Endothelial cell of umbilical vein (primary cell): ENCODE measurements around the gene KCMF1. TPM values are rescaled to one million over a fixed set of nuclear protein-coding genes. Genes with fewer than 3 reads are reported as not detected.

Source experiments
- BruUV-seq: library from RNA; stranded (reverse); fragments of 400-500 nt; replicated peaks from 2 replicates; lab custom pipeline; 2021; lab: Mats Ljungman, UMichigan
- CTCF ChIA-PET: fragments of 300-600, 350-600 bp; sonication (Branson Sonifier 250); formaldehyde crosslinking; loops from one replicate; lab custom pipeline; 2021; ENCODE audit warnings: antibody characterized with exemption, inconsistent platforms; lab: Charles Lee
- POLR2A ChIA-PET: fragments of 300-600, 350-600 bp; sonication (Branson Sonifier 250); formaldehyde crosslinking; loops from one replicate; lab custom pipeline; 2021; ENCODE audit warnings: antibody characterized with exemption, inconsistent platforms; lab: Charles Lee
- DNase-seq: peaks from one replicate; pipeline ENCODE4 v3.0.0-alpha.2; 2011; ENCODE audit warnings: low read depth, low spot score
- FAIRE-seq: peaks from 2 replicates; lab custom pipeline; 2011; peaks lifted over from hg19 to GRCh38; lab: Jason Lieb, UNC
- H2AFZ ChIP-seq: 2 replicates; pipeline ENCODE4 v1.6.0; 2012; ENCODE audit warnings: low read depth, low read length, control low read depth, inconsistent platforms
- H3K27ac ChIP-seq: 2 replicates; pipeline ENCODE4 v1.5.1; 2011; ENCODE audit warnings: low read depth, mild to moderate bottlenecking, control low read depth, low read length, moderate library complexity; ENCODE audit not compliant: insufficient read depth
- H3K27me3 ChIP-seq, 2 experiments: 2 replicates each; pipeline versions ENCODE4 v1.6.0 to v1.6.1; 2011; ENCODE audit warnings: low read length in 2 of 2, mixed read lengths in 1 of 2; ENCODE audit not compliant: control insufficient read depth in 2 of 2, insufficient read depth in 2 of 2
- H3K36me3 ChIP-seq, 2 experiments: 2 replicates in 1 of 2; 3 replicates in 1 of 2; pipeline ENCODE4 v1.5.1; 2011; ENCODE audit warnings: low read length in 2 of 2, mild to moderate bottlenecking in 1 of 2, moderate library complexity in 1 of 2; ENCODE audit not compliant: control insufficient read depth in 2 of 2, insufficient read depth in 2 of 2; ENCODE audit errors: extremely low read depth in 1 of 2
- H3K4me1 ChIP-seq: 3 replicates; pipeline ENCODE4 v1.5.1; 2011; ENCODE audit warnings: mild to moderate bottlenecking, low read length; ENCODE audit not compliant: control insufficient read depth, insufficient read depth; ENCODE audit errors: extremely low read depth
- H3K4me2 ChIP-seq: 2 replicates; pipeline ENCODE4 v1.6.1; 2011; ENCODE audit warnings: low read length, control low read depth, mixed read lengths; ENCODE audit not compliant: insufficient read depth
- H3K4me3 ChIP-seq, 3 experiments: fragments of 200-600 bp in 1 of 3; sonication (generic), shearing (Covaris generic) in 1 of 3; replicated peaks in 1 of 3; 2 replicates each; pipeline ENCODE4 v1.5.1; 2011 to 2016; ENCODE audit warnings: control low read depth in 3 of 3, low read length in 3 of 3, mild to moderate bottlenecking in 2 of 3, inconsistent platforms in 1 of 3, low read depth in 1 of 3, moderate library complexity in 1 of 3; ENCODE audit not compliant: insufficient read depth in 1 of 3
- H3K79me2 ChIP-seq: 2 replicates; pipeline ENCODE4 v1.6.0; 2012; ENCODE audit warnings: low read length, inconsistent platforms; ENCODE audit not compliant: control insufficient read depth, insufficient read depth
- H3K9ac ChIP-seq: replicated peaks from 2 replicates; pipeline ENCODE3; 2011; ENCODE audit warnings: low read length, control low read depth; ENCODE audit not compliant: insufficient read depth; ENCODE audit errors: extremely low read depth
- H3K9me1 ChIP-seq: replicated peaks from 3 replicates; pipeline ENCODE4 v1.6.0; 2011; ENCODE audit warnings: mild to moderate bottlenecking, low read length; ENCODE audit not compliant: control insufficient read depth, insufficient read depth; ENCODE audit errors: extremely low read depth
- H3K9me3 ChIP-seq: replicated peaks from 2 replicates; pipeline ENCODE4 v1.5.1; 2012; ENCODE audit warnings: low read length, inconsistent platforms; ENCODE audit not compliant: control insufficient read depth, insufficient read depth
- H4K20me1 ChIP-seq: replicated peaks from 2 replicates; pipeline ENCODE3; 2011; ENCODE audit warnings: mild to moderate bottlenecking, low read length; ENCODE audit not compliant: control insufficient read depth, insufficient read depth; ENCODE audit errors: extremely low read depth
- EZH2 ChIP-seq: IDR thresholded peaks from 2 replicates; pipeline ENCODE4 v1.6.1; 2012; ENCODE audit warnings: borderline replicate concordance, low read depth, mild to moderate bottlenecking, moderate library complexity, low read length, inconsistent platforms; ENCODE audit not compliant: severe bottlenecking
- FOS ChIP-seq: IDR thresholded peaks from 2 replicates; pipeline ENCODE4 v1.6.1; 2011; ENCODE audit warnings: mild to moderate bottlenecking, low read length, moderate library complexity, borderline replicate concordance; ENCODE audit not compliant: insufficient read depth
- GATA2 ChIP-seq: IDR thresholded peaks from 2 replicates; pipeline ENCODE4 v1.7.0; 2011; ENCODE audit warnings: low read depth, mild to moderate bottlenecking, moderate library complexity, mixed read lengths, low read length; ENCODE audit not compliant: insufficient read length, insufficient read depth
- JUN ChIP-seq: IDR thresholded peaks from 2 replicates; pipeline ENCODE4 v1.6.1; 2011; ENCODE audit warnings: borderline replicate concordance, low read depth; ENCODE audit not compliant: insufficient read length, insufficient read depth
- MAX ChIP-seq: IDR thresholded peaks from 2 replicates; pipeline ENCODE4 v1.6.1; 2011; ENCODE audit not compliant: insufficient read depth, insufficient read length
- MYC ChIP-seq: IDR thresholded peaks from one replicate; pipeline ENCODE4 v1.6.1; 2011; ENCODE audit warnings: mild to moderate bottlenecking, low read depth, low read length
- POLR2A ChIP-seq: IDR thresholded peaks from 2 replicates; pipeline ENCODE4 v1.6.1; 2012; ENCODE audit warnings: low read depth, mild to moderate bottlenecking, control low read depth, low read length
- POLR2AphosphoS5 ChIP-seq: IDR thresholded peaks from 2 replicates; pipeline ENCODE4 v1.6.1; 2012; ENCODE audit warnings: low read depth, mild to moderate bottlenecking, control low read depth, low read length, moderate library complexity; ENCODE audit not compliant: insufficient read depth
- dilution Hi-C: fragments of 300-500 bp; cut with MboI; formaldehyde crosslinking; loops from one replicate; pipeline ENCODE4 v1.15.0; 2019; ENCODE audit warnings: low sequenced_read_pairs; ENCODE audit not compliant: extremely low pct_ligation_motif_present
- intact Hi-C: fragments of 100-400 bp; cut with micrococcal nuclease; formaldehyde crosslinking; loops from one replicate; pipeline ENCODE4 v1.10.0; 2022
- polyA plus RNA-seq, 4 experiments: library from polyadenylated mRNA; depleted of rRNA in 3 of 4; stranded (reverse) in 3 of 4; unstranded in 1 of 4; fragments of >200 nt; gene quantifications; 2 replicates each; pipeline versions ENCODE4 v1.2.1 to v1.2.3, GENCODE V29; 2011 to 2012; ENCODE audit warnings: missing spikeins in 1 of 4
- total RNA-seq: library from RNA; stranded (reverse); gene quantifications from 2 replicates; pipeline ENCODE4 v1.2.3, GENCODE V29; 2021
- TF ChIP-seq, protein P1 (sequence below), 2 donors: IDR thresholded peaks; 1 replicate in 1 of 2; 2 replicates in 1 of 2; pipeline ENCODE4 v1.5.1; 2011; ENCODE audit warnings: low read length in 2 of 2, mild to moderate bottlenecking in 2 of 2, moderate library complexity in 2 of 2, control low read depth in 1 of 2, inconsistent platforms in 1 of 2, low read depth in 1 of 2; ENCODE audit not compliant: insufficient read depth in 1 of 2; ENCODE audit errors: extremely low read depth in 1 of 2

The KCMF1 gene
- total and polyA plus RNA-seq, 2 donors (not counting 3 experiments of a cell fraction or from before 2014, with no cell fraction given): 49.3 to 78.4 TPM

GRCh38 chr2:84963323-84963691 is 7.7 kb upstream of the KCMF1 start:
- no peaks in the 10 kb centered on the region for H3K9me1 ChIP-seq
- no peaks in the 10 kb centered on the region for H3K9me3 ChIP-seq
- no peaks in the 10 kb centered on the region for H3K36me3 ChIP-seq
- H3K4me1 ChIP-seq: peaks cover 20% of the 10 kb centered on the region
- DNase-seq (no peak), FAIRE-seq (no peak)
- dilution Hi-C loops: no loop called here
- H3K79me2 ChIP-seq: peaks cover 9% of the 10 kb centered on the region
- CTCF ChIA-PET: interaction anchor here (1.0 kb wide), 1 partner anchor 54 kb away, joined by 3 read pairs; no protein-coding TSS in a partner anchor
- H3K4me2 ChIP-seq: no peak overlapping the region
- no peak overlapping the region for H3K27ac ChIP-seq
- no peaks in the 10 kb centered on the region for H3K27me3 ChIP-seq
- no peaks in the 10 kb centered on the region for H4K20me1 ChIP-seq
- BruUV-seq: no TSS peak
- POLR2A ChIA-PET: no interaction called here
- intact Hi-C loops: no loop called here
- H2AFZ ChIP-seq: no peak overlapping the region
- TF ChIP-seq EZH2: no peak
- no peak for TF ChIP-seq MYC
- TF ChIP-seq, protein P1, sequence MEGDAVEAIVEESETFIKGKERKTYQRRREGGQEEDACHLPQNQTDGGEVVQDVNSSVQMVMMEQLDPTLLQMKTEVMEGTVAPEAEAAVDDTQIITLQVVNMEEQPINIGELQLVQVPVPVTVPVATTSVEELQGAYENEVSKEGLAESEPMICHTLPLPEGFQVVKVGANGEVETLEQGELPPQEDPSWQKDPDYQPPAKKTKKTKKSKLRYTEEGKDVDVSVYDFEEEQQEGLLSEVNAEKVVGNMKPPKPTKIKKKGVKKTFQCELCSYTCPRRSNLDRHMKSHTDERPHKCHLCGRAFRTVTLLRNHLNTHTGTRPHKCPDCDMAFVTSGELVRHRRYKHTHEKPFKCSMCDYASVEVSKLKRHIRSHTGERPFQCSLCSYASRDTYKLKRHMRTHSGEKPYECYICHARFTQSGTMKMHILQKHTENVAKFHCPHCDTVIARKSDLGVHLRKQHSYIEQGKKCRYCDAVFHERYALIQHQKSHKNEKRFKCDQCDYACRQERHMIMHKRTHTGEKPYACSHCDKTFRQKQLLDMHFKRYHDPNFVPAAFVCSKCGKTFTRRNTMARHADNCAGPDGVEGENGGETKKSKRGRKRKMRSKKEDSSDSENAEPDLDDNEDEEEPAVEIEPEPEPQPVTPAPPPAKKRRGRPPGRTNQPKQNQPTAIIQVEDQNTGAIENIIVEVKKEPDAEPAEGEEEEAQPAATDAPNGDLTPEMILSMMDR (IDR thresholded peaks at IDR 0.05; ENCODE audit: extremely low read depth in 1 of 2, insufficient read depth in 1 of 2, low read depth in 1 of 2, low read length in 2 of 2): no peak
- no peak for TF ChIP-seq JUN
- no peak for TF ChIP-seq FOS
- no peak for TF ChIP-seq MAX
- TF ChIP-seq POLR2A: no peak
- TF ChIP-seq POLR2AphosphoS5: no peak
- TF ChIP-seq GATA2: no peak
- no peak overlapping the region for H3K9ac ChIP-seq
- H3K4me3 ChIP-seq: no peak overlapping the region
